ENCODE results near the gene SPSB3. TPM values are rescaled to one million over a fixed set of nuclear protein-coding genes. Genes with fewer than 3 reads are reported as not detected.
"Not testable (repeated sequence)": the region's sequence is repeated elsewhere in the genome, so short reads cannot be mapped to it uniquely, and the experiment has no call there.

Gene SPSB3
- total RNA-seq, 1 experiment from 2014 or later: 43.3 TPM

DNA sequence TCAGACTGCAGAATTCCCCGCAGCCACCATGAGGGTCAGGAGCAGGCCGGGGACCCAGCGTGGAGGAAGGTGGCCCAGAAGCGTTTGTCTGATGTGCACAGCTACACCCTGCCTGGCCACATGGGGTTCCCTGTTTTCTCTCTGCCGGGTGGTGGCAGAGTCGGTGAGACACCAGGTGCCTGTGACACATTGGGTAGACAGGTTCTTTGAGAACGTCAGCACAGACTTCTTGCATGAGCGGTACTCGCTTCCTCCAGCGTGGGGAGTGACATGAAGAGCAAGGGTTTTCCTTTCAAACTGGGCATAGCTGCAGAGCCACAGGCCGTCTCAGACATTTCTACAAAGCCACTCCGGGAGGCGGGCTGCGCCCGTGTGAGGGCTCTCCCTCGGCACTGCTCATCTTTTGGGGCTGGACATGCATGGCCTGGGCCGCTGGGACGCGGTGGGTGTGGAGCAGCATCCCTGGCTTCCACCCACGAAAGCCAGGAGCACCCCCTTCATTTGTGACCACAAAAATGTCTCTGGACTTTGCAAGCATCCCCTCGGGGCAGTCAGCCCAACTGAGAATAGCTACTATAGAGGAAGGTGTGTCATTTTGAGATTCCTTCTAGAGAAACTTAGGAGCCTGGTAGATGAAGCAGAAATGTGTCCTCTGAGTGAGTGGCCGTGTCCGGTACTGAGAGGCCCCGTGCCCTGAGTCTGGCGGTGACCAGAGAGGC, 37.0 kb downstream of the SPSB3 start:
- H3K27me3 ChIP-seq (ENCODE audit: control insufficient read depth, insufficient read depth, low read length): no peaks in the 10 kb centered on the region
- H3K36me3 ChIP-seq (replicated peaks; ENCODE audit: control insufficient read depth, insufficient read depth, low read length): no peaks in the 10 kb centered on the region; the same call in none of the 2 replicates
- DNase-seq: no peak
- no peak overlapping the region for H3K4me3 ChIP-seq (ENCODE audit: insufficient read depth, low read depth, low read length)

DNA sequence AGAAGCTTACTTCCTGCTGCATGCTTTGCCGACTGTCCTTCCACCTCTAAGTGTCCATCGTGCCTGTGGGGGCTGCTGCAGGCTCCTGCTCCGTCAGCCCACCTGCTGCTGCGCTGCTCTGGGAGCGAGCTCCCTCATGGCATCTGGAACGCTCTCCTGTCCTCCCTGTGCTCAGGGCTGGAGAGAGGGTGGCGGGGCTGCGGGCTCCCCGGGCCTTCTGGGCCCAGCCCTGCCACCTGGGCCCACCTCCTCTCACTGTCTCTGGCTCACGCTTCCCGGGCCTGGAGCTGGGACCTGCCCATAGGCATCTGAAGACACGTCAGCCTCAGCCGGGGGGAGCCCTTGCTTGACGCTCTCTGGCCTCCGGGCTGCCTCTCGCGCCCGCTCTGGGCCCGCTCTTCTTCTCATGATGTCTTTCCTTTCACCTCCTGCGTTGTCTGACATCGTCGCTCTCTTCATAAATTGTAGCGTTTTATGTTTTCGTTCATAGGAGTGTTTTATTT, 38.0 kb downstream of the SPSB3 start:
- DNase-seq: no peak
- Histone ChIP-seq H3K4me3 (ENCODE audit: insufficient read depth, low read depth, low read length) (no peak overlapping the region), H3K27me3 (ENCODE audit: control insufficient read depth, insufficient read depth, low read length) (no peaks in the 10 kb centered on the region), H3K36me3 (replicated peaks; ENCODE audit: control insufficient read depth, insufficient read depth, low read length) (no peaks in the 10 kb centered on the region; the same call in none of the 2 replicates)

DNA sequence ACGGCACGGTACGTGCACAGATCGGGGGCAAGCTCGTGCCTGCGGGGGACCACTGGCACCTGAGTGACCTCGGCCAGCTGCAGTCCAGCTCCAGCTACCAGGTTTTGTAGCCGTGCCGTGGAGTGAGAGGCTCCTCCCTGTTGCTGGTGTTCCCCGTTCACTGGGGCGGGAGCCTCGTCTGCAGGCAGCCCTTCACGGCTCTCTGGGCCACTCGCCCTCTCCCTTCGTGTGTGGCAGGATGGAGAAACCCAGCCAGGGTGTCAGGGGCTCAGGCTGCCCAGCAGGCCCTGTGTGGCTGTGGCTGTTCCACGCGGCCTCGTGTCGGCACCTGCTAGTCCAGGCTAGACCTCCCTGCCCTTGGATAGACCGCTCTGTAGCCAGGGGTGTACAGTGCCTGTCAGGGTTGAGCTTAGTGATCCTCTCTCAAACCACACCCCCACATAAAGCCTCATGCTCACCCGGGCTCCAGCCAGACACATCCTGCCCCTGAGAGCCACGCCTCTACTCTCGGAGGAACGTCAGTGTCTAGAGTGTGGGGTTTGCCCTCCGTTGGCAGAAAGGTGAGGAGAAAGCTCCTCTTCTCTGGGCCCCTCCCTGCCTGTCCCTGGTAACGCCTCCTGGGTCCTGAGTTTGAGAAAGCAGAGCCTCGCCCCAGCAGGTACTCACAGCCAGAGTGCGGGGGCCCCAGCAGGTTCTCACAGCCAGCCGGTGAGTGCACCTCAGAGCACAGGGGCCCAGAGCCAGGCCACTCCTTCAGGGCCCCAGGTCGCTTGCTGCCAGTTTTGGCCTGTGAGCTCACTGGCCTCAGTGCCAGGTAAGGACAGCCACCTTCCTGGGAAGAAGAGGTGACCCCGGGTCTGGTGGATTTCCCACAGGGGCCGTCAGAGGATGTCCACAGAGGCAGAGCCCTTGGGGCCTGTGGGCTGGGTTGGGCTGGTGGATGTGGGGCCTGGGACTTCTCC, 38.7 kb downstream of the SPSB3 start:
- H3K4me3 ChIP-seq (ENCODE audit: insufficient read depth, low read depth, low read length): no peak overlapping the region
- no peaks in the 10 kb centered on the region; the same call in none of the 2 replicates for H3K36me3 ChIP-seq (replicated peaks; ENCODE audit: control insufficient read depth, insufficient read depth, low read length)
- DNase-seq: no peak
- H3K27me3 ChIP-seq (ENCODE audit: control insufficient read depth, insufficient read depth, low read length): no peaks in the 10 kb centered on the region

DNA sequence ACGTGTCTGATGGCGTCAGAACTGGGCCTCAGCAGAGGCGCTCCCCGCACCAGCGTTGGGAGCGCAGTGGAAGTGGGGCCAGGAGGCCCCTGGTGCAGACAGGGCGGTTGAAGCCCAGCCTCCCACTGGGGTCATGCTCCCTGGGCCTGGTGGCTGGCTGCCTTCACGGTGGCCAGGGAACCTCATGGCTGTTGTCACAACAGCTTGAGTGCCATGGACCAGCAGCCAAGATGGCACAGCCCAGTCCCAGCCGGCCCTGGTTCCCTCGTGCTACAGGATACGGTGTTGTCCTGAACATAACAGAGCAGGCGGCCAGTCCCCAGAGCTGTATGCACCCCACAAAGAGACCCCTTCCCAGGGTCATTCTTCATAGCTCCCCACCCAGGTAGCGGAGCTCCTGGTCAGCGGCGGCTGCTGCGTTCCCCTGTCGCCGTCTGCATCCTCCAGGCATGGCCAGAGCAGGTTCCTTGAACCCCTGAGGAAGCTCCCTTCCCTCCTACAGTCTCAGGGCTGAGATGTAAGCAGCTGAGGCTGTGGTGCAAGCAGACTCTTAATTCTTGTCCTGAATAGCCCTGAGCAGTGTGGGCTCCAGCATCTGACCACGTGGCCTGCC, 40.7 kb downstream of the SPSB3 start:
- Histone ChIP-seq H3K27me3 (ENCODE audit: control insufficient read depth, insufficient read depth, low read length) (no peaks in the 10 kb centered on the region), H3K4me3 (ENCODE audit: insufficient read depth, low read depth, low read length) (no peak overlapping the region), H3K36me3 (replicated peaks; ENCODE audit: control insufficient read depth, insufficient read depth, low read length) (no peaks in the 10 kb centered on the region; the same call in none of the 2 replicates)
- DNase-seq: no peak

DNA sequence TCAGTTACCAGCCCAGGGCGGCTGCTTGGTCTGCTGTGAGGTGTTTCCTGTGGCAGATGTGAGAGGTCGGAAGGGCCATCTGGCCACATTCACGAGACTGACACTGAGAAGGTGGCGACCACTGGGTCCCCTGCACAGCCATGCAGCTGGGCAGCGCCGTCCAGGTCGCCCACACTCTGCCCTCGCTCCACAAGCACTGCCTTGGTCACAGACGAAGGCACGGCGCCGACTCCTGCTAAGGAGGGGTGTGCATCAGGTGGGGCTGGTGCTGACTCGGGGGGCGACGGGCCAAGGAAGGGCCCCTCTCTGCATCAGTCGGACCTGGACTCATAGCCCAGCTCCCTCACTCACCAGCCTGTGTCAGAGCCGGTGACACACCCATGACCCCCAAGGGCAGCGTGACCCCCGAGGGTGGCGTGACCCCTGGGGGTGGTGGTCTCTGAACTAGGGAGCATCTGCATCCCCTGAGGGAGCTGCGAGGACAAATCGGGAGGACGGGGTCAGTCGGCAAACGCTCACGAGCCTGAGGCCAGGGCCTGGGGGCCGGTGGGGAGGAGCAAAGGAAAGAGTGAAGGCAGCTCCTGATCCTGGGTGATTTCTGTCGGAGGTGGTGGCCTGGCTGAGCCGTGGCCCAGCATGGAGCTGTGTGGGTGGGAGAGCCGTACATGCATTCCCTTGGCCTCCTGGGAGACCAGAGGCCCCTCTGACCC, 41.4 kb downstream of the SPSB3 start:
- Histone ChIP-seq H3K27me3 (ENCODE audit: control insufficient read depth, insufficient read depth, low read length) (no peaks in the 10 kb centered on the region), H3K36me3 (replicated peaks; ENCODE audit: control insufficient read depth, insufficient read depth, low read length) (no peaks in the 10 kb centered on the region; the same call in none of the 2 replicates), H3K4me3 (ENCODE audit: insufficient read depth, low read depth, low read length) (no peak overlapping the region)
- peak; percentile 55 for DNase-seq

DNA sequence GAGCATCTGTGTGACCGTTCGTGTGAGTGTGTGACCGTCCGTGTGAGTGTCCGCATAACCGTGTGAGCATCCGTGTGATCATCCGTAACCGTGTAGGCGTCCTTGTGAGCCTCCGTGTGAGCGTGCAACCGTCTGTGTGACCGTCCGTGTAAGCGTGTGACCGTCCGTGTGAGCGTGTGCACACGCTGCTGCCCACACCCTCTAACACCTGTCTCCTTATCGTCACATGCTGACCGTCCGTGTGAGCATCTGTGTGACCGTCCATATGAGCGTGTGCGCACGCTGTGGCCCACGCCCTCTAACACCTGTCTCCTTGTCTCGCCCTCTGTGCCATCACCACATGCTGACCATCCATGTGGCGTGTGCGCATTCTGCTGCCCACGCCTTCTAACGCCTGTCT, 42.1 kb downstream of the SPSB3 start:
- H3K4me3 ChIP-seq (ENCODE audit: insufficient read depth, low read depth, low read length): no peak overlapping the region
- DNase-seq: peak; percentile 38
- no peaks in the 10 kb centered on the region for H3K27me3 ChIP-seq (ENCODE audit: control insufficient read depth, insufficient read depth, low read length)
- no peaks in the 10 kb centered on the region; the same call in none of the 2 replicates for H3K36me3 ChIP-seq (replicated peaks; ENCODE audit: control insufficient read depth, insufficient read depth, low read length)

DNA sequence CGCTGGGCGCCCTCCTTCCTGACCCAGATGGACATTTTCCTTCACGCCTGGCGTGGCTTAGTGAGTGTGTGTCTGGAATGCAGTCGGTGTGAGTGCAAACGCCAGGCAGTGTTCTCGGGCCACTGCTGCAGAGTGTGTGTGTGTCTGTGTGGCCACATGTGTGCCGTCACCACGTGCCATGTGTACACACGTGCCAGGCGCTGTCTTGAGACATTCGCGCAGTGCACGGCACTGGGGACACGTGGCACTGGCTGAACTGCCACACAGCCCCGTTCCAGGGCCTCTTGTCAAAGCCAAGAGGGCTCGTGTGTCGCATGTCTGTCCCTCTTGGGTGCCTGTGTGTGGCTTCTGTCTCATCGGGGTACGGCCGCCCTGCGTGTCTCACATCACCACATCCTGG, 47.6 kb downstream of the SPSB3 start:
- no peaks in the 10 kb centered on the region for H3K27me3 ChIP-seq (ENCODE audit: control insufficient read depth, insufficient read depth, low read length)
- no peaks in the 10 kb centered on the region for H3K36me3 ChIP-seq (replicated peaks; ENCODE audit: control insufficient read depth, insufficient read depth, low read length)
- peak; percentile 44 for DNase-seq

DNA sequence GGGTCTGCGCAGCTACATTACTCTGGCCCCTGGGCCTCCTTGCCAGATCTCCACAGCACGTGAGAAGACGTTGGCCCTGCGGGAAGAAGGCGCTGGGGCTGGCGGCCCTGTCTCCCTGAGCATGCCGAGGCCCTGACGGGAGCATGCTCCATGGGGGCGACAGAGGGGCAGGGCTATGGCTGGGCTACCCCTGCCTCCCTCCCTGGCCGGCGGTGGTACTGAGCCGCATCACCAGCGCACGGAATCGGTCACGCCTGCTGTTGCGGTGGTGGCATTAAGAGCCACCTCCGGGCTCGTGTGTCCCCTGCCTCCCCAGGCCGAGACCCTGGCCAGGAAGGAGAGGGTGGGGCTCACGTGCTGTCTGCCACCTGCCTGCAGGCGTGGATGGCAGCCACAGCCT, 48.2 kb downstream of the SPSB3 start:
- H3K4me3 ChIP-seq (ENCODE audit: insufficient read depth, low read depth, low read length): no peak overlapping the region
- DNase-seq: no peak
- H3K27me3 ChIP-seq (ENCODE audit: control insufficient read depth, insufficient read depth, low read length): no peaks in the 10 kb centered on the region
- H3K36me3 ChIP-seq (replicated peaks; ENCODE audit: control insufficient read depth, insufficient read depth, low read length): no peaks in the 10 kb centered on the region

More for the DNA sequence above, 47.6 kb downstream of the SPSB3 start:
- no peak overlapping the region for H3K4me3 ChIP-seq (ENCODE audit: insufficient read depth, low read depth, low read length)

DNA sequence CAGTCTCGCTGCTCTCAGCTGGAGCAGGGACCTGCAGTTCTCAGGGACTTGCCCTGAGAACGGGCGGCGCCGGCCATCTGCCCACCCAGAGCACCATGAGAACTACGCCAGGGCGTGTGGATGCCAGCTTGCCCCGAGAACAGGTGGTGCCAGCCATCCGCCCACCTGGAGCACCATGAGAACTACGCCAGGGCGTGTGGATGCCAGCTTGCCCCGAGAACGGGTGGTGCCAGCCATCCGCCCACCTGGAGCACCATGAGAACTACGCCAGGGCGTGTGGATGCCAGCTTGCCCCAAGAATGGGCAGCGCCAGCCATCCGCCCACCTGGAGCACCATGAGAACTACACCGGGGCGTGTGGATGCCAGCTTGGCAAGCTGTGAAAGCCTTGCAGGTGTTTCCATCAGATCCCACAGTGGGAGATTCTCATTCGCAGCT, 49.8 kb downstream of the SPSB3 start:
- not testable (repeated sequence) for H3K27me3 ChIP-seq (ENCODE audit: control insufficient read depth, insufficient read depth, low read length); DNase-seq; H3K4me3 ChIP-seq (ENCODE audit: insufficient read depth, low read depth, low read length); H3K36me3 ChIP-seq (replicated peaks; ENCODE audit: control insufficient read depth, insufficient read depth, low read length)

DNA sequence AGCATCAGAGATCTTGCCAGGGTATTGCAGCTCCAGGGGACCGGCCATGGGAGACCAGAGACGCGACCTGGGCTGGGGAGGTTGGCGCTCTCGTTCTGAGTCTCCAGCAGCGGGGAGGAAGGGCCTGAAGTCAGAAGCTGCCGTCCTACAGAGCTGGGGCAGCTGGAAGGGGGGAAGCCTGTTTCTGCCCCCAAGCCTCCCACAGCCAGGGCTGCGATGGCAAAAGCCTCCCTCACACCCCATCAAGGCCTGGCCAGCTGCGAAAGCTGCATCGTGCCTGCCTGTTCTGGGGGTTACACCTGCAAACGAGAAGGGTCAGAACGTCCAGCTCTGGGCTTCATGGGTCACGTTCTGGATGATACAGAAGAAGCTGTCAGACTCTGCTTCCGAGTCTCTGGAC, 50.3 kb downstream of the SPSB3 start:
- Histone ChIP-seq H3K27me3 (ENCODE audit: control insufficient read depth, insufficient read depth, low read length) (no peaks in the 10 kb centered on the region), H3K4me3 (ENCODE audit: insufficient read depth, low read depth, low read length) (no peak overlapping the region), H3K36me3 (replicated peaks; ENCODE audit: control insufficient read depth, insufficient read depth, low read length) (no peaks in the 10 kb centered on the region; the same call in 1 of the 2 replicates)
- DNase-seq: peak; percentile 52

DNA sequence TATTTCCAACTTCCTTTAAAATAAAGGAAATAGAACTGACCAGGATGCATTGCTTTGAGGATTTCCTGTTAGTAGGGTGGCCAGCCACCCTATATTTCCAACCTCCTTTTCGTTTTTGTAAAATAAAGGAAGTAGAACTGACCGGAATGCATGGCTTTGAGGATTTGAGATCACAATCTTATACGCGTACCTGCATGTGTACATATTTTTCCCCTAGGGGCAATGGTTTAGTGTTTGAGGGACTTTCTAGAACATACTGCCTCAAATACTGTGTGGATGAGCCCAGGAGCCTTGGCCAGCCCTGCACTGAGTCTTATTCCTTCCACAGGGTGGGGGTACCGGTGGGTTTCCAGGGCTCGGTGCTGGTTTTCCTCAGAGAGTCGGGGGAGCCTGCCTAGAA, 50.8 kb downstream of the SPSB3 start:
- no peak for DNase-seq
- Histone ChIP-seq H3K27me3 (ENCODE audit: control insufficient read depth, insufficient read depth, low read length) (no peaks in the 10 kb centered on the region), H3K4me3 (ENCODE audit: insufficient read depth, low read depth, low read length) (no peak overlapping the region), H3K36me3 (replicated peaks; ENCODE audit: control insufficient read depth, insufficient read depth, low read length) (no peaks in the 10 kb centered on the region; the same call in none of the 2 replicates)

DNA sequence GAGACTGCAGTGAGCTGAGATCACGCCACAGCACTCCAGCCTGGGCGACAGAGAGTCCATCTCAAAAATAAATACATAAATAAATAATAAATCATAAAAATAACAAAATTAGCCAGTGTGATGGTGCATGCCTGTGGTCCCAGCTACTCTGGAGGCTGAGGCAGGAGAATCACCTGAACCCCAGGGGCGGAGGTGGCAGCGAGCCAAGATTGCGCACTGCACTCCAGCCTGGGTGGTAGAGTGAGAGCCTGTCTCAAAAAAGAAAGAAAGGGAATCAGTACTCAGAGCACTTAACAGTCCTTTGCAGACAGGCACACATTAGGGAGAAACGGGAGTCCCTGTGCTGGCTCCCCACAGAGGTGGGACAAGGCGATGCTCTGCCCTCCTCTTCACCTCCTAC, 51.3 kb downstream of the SPSB3 start:
- no peak for DNase-seq
- Histone ChIP-seq H3K4me3 (ENCODE audit: insufficient read depth, low read depth, low read length) (no peak overlapping the region), H3K27me3 (ENCODE audit: control insufficient read depth, insufficient read depth, low read length) (no peaks in the 10 kb centered on the region), H3K36me3 (replicated peaks; ENCODE audit: control insufficient read depth, insufficient read depth, low read length) (no peaks in the 10 kb centered on the region; the same call in none of the 2 replicates)

DNA sequence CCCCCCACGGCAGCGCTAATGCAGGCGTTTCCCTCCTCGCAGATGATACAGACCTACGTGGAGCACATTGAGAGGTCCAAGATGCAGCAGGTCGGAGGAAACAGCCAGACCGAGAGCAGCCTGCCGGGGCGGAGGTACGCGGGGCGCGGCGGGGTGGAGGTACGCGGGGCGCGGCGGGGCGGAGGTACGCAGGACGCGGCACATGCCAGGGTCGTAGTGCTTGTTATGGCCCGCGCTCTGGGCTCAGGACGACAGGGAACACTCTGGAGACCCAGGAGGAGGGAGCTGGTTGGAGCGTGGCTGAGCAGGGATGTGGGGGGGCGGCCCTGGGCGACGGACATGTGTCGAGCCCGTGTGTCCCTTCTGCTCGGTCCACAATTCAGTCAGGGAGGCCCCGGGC, 52.9 kb downstream of the SPSB3 start:
- peak; percentile 58 for DNase-seq
- no peaks in the 10 kb centered on the region; the same call in none of the 2 replicates for H3K36me3 ChIP-seq (replicated peaks; ENCODE audit: control insufficient read depth, insufficient read depth, low read length)
- H3K4me3 ChIP-seq (ENCODE audit: insufficient read depth, low read depth, low read length): no peak overlapping the region
- H3K27me3 ChIP-seq (ENCODE audit: control insufficient read depth, insufficient read depth, low read length): no peaks in the 10 kb centered on the region

DNA sequence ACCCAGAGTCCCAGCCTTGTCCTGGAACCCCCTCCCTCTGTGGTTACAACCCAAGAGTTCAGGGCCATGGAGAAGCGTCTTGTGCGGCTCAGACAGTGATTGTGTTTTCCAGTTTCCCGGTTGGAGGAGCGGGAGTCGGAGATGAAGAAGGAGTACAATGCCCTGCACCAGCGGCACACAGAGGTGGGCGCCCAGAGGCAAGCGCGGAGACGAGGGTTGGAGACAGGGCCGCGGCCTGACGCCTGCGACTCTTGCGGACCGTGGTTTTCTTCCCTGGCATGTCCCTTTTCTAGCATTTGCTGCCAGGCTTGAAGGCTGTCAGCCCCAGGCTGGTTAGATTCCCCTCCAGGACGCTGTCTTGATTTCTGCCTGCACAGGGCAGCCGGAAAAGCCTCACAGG, 53.3 kb downstream of the SPSB3 start:
- Histone ChIP-seq H3K36me3 (replicated peaks; ENCODE audit: control insufficient read depth, insufficient read depth, low read length) (no peaks in the 10 kb centered on the region; the same call in none of the 2 replicates), H3K27me3 (ENCODE audit: control insufficient read depth, insufficient read depth, low read length) (no peaks in the 10 kb centered on the region), H3K4me3 (ENCODE audit: insufficient read depth, low read depth, low read length) (no peak overlapping the region)
- DNase-seq: no peak
